GM12864 (cell line): Measurements from ENCODE around the gene OPHN1.

Experiments used
- DNase-seq: peaks from one replicate; pipeline ENCODE4 v3.0.0-alpha.2; 2011; ENCODE audit warnings: low read depth
- H3K4me3 ChIP-seq: 2 replicates; pipeline ENCODE4 v1.5.1; 2011; ENCODE audit warnings: mild to moderate bottlenecking, low read depth, low read length, control low read depth
- CTCF ChIP-seq: IDR thresholded peaks from 2 replicates; pipeline ENCODE4 v1.5.1; 2011; ENCODE audit warnings: low read depth, mild to moderate bottlenecking, moderate library complexity, low read length, control low read depth, inconsistent platforms; ENCODE audit errors: missing control alignments

The OPHN1 gene

GRCh38 chrX:68372665-68373064 is 60.6 kb downstream of the OPHN1 start:
- TF ChIP-seq CTCF, result no peak
- no peak for DNase-seq

GRCh38 chrX:68369559-68369958 is 63.7 kb downstream of the OPHN1 start:
- DNase-seq, result no peak
- no peak overlapping the region for H3K4me3 ChIP-seq
- TF ChIP-seq CTCF, result no peak

More at GRCh38 chrX:68372665-68373064, 60.6 kb downstream of the OPHN1 start:
- no peak overlapping the region for H3K4me3 ChIP-seq

- TF ChIP-seq CTCF, result no peak
- no peak for DNase-seq
- no peak overlapping the region for H3K4me3 ChIP-seq
Observed at GRCh38 chrX:68365341-68365740, 68.0 kb downstream of the OPHN1 start.

GRCh38 chrX:68363984-68364383 is 69.3 kb downstream of the OPHN1 start:
- H3K4me3 ChIP-seq, result no peak overlapping the region
- no peak for TF ChIP-seq CTCF
- no peak for DNase-seq

GRCh38 chrX:68358679-68359078 is 74.6 kb downstream of the OPHN1 start:
- TF ChIP-seq CTCF, result no peak
- DNase-seq, result no peak
- no peak overlapping the region for H3K4me3 ChIP-seq

GRCh38 chrX:68355629-68355920 is 77.7 kb downstream of the OPHN1 start:
- TF ChIP-seq CTCF, result no peak
- DNase-seq, result no peak
- H3K4me3 ChIP-seq, result no peak overlapping the region

GRCh38 chrX:68354879-68355628 is 78.2 kb downstream of the OPHN1 start:
- H3K4me3 ChIP-seq, result no peak overlapping the region
- DNase-seq, result no peak
- no peak for TF ChIP-seq CTCF
